Activated CD4-positive, alpha-beta T cell treated with anti-CD3 and anti-CD28 coated beads for 1 hour (primary cell): ENCODE measurements around the gene HEPHL1.

Experiments
- DNase-seq: peaks from one replicate; pipeline ENCODE4 v3.0.0-alpha.2; 2020

The HEPHL1 gene

DNA sequence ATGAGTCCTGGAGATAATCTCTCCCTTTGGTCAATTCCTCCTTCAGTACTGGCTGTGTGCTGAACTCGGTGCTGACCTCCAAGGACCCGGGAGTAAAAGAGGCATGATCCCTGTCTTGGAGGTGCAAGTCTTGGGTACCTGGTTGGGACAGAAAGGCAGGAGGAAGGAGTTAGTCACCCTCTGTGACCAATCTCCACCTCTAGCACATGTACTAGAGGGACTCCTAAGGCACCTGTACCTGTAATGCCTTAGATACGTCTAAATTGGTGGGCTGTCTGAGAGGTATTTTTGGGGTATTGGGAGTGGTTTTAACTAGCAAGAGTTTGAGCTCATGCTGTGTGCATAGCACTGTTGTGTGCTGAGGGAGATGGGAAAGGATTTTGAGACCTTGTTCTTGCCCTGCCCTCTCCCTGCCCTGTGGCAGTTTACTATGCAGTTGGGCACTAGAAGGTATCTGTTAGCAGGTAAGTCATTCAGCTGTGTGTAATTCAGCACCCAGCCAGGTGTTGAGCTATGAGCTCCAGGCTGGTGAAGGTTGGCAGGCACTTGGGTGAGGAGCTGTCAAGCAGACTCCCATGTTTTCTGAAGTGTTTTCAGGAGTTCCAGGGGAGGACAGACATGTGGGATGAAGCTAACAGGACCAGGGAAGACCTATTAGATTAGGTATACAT, 110.0 kb downstream of the HEPHL1 start:
- no peak for DNase-seq

- no peak for DNase-seq
Observed at GRCh38 chr11:94131718-94132115, 110.6 kb downstream of the HEPHL1 start.

- no peak for DNase-seq
Observed at GRCh38 chr11:94132152-94132558, 111.0 kb downstream of the HEPHL1 start.

- no peak for DNase-seq
Observed at GRCh38 chr11:94132823-94133408, 111.8 kb downstream of the HEPHL1 start.

DNA sequence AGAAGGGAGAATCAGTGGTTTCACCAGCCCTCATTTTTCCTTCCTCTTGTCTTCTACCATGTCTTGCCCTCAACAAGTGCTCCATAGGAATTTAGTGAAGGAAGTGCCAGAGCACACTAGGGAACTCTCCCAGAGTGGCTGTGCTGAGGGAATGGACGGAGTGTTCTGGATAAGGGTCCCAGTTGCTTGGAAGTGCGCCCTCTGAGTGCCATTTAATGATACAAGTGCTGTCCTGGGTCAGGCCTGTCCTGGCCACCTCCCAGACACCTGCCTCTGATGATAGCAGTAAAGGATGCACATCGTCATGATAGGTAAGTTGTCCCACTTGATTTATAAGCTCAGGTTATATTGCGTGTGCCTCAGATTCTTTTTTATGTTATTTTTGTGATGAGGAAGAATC, 112.6 kb downstream of the HEPHL1 start:
- no peak for DNase-seq

- no peak for DNase-seq
Observed at GRCh38 chr11:94134651-94135512, 113.7 kb downstream of the HEPHL1 start.

GRCh38 chr11:94139416-94139815, 118.3 kb downstream of the HEPHL1 start:
- no peak for DNase-seq

DNA sequence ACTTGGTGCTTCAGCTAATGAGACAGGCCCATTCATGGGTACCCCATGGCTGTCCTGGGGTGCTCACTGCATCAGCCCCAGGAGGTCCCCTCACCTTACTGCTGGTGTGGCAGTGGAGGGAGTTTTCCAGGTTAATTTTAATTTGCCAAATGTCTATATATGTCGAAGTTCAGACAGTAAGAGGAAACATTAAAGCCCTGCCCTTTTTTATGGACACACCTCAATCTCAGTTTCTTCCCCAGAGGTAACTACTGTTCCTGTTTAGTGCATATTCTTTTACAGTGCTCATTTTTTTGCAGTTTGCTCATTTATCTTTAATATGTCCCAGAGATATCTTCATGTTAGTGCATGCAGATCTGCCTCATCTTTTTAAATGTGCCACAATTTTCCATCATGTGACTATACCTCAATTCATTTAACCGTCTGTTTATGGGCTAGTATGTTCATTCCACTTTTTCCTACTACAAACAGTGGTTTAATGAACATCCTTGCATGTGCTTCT, 119.1 kb downstream of the HEPHL1 start:
- DNase-seq = no peak

- no peak for DNase-seq
Observed at GRCh38 chr11:94141511-94142307, 120.6 kb downstream of the HEPHL1 start.

DNA sequence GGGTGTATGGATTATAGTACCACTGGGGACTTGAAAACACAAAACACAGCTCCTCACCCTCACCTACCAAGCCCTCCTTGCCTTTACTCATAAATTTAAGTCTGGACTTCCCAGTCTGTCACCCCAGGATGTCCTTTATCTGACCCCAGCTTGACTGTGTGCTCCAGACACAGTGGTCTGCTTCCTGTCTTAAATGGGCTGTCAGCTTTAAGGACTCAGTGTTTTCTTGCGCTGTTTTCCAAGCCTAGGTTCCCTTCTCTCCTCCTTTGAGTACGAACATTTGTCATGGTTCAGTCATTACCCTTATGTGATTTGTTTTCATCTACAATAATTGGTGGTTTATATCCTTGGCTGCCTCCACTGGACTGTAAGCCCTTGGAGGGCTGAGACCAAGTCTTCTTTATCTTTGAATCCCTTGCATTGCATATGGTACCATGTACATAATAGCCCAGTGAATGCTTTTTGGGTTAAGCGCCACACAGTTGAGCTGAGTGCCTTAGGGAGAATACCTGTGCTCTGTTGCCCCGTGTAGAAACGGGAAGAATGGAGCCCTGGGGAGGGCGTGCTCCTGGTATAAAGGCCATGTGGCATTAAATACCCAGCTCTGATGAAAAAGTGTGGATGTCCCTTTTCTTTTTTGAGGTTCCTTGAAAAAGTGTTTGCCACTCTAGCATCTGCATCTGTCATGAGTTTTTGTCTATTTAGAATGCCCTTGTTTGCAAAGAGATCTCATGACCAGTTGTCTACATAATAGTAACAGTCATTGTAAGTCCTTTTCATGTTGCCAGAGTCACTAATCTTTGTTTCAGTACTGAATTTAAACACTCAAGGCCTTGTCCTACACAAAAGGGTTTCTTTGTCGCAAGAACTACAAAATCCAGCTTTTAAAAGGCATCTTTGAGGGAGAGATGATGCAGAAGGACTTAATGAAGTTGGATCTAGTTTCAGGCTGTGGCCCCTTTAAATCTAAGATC, 121.4 kb downstream of the HEPHL1 start:
- no peak for DNase-seq

DNA sequence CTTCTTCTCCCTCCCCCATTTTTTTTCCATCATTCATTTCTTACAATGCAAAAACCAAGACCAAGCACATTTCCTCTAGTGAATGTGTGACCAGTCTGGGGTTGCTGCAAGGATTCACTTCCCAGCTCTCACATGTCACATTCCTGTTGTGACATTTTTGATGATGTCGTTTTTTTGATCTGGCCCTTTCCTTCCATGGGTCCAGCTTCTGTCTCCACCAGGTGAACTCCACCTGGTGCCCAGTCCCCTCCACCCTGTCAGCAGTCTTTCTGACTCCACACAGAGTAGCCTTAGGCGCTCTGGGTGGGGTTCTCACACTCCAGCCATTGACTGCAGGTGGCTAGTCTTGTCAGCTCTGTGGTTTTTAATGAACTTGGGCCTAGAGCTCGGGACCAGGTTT, 123.1 kb downstream of the HEPHL1 start:
- no peak for DNase-seq

- no peak for DNase-seq
Observed at GRCh38 chr11:94144664-94145063, 123.5 kb downstream of the HEPHL1 start.

- DNase-seq = no peak
Observed at GRCh38 chr11:94145431-94145830, 124.3 kb downstream of the HEPHL1 start.

- DNase-seq = no peak
Observed at GRCh38 chr11:94145916-94146315, 124.8 kb downstream of the HEPHL1 start.

DNA sequence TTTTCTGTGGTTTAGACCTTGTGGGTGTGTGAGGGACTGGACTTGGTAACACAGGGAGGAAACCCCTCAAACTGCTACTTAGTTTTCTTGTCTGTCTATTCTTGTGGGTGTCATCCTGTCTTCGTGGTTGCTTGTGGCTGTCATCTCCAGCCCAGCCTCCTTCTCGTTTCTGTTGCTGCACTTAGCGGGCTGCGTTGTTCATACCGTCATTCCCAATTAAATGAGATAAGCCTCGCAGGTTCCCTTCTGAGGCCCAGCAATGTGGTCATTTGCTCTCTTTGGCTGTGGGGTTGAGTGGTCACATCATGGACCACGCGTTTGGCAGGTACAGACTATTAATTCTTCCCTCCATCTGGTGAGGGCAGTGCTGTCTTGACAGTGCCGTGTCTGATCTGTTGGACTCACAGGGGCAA, 126.3 kb downstream of the HEPHL1 start:
- no peak for DNase-seq

GRCh38 chr11:94148189-94148588, 127.0 kb downstream of the HEPHL1 start:
- no peak for DNase-seq

GRCh38 chr11:94149431-94150017, 128.4 kb downstream of the HEPHL1 start:
- no peak for DNase-seq

GRCh38 chr11:94150056-94150455, 128.9 kb downstream of the HEPHL1 start:
- DNase-seq = no peak

DNA sequence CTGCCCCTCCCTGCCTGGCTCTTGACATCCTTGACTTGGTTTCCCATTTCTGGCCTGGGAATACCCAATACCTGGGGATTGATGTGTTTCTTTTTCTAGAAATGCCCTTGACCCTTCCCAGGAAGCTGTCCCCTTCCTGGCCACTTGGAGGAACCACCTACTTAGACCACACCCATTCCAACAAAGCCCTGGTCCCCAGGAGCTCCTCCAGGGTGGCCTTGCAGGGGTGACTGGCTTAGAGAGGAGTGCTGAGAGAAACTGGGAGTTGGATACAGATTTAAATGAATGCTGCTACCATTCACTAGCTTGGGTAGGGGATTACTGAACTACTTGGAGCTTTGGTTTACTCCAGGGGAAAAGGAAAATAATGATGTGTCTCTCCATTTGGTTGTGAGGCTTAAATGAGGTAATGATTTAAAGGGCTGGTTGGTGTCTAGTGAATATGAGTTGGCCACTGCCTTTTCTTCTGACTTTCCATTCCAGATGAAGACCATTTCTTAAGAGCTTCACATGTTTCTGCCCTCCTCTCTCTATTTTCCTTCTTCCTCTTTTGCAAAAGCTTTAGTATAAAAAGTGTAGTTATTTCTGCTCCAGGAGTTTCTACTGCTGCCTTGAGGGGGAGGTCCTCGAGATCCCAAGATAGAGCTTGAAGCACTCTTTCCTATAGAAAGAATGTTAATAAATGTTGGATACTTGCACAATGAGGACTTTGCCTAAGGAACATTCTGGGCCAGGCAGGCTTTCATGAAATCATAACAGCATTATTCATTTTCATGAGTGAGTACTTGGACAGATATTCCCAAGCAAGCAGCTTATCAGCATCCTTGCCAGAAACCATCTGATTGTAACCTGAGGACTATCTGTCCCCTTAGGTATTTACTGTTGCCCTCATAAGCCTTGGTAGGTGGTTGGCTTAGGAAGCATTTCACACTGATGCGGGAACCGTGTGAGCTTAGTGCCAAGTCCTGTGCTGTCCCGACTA, 129.8 kb downstream of the HEPHL1 start:
- no peak for DNase-seq
